ENCODE measurements around the gene RNASE8.
"Not testable (repeated sequence)": the region's sequence is repeated elsewhere in the genome, so short reads cannot be mapped to it uniquely, and the experiment has no call there.

Gene RNASE8

GRCh38 chr14:21033133-21033698 lies 24.4 kb upstream of the RNASE8 start:
- no peak for TF ChIP-seq POLR2A (IDR thresholded peaks at IDR 0.05; ENCODE audit: low read depth, low read length)
- no peak for TF ChIP-seq TAF1 (IDR thresholded peaks at IDR 0.05; ENCODE audit: borderline replicate concordance, low read depth, low read length)
- no peak for TF ChIP-seq POLR2AphosphoS5 (IDR thresholded peaks at IDR 0.05; ENCODE audit: low read depth, low read length)
- no peak for DNase-seq (ENCODE audit: insufficient read length)
- FAIRE-seq: no peak

GRCh38 chr14:21034707-21035106 lies 22.9 kb upstream of the RNASE8 start, which contains the start of gene RNASE13:
TSS of gene RNASE13 (minus strand) at chr14:21034807. CDS start at chr14:21034288, 519 bp downstream.
- TF ChIP-seq TAF1 (IDR thresholded peaks at IDR 0.05; ENCODE audit: borderline replicate concordance, low read depth, low read length): no peak
- no peak for TF ChIP-seq POLR2AphosphoS5 (IDR thresholded peaks at IDR 0.05; ENCODE audit: low read depth, low read length)
- no peak for TF ChIP-seq POLR2A (IDR thresholded peaks at IDR 0.05; ENCODE audit: low read depth, low read length)
- DNase-seq (ENCODE audit: insufficient read length): no peak
- no peak for FAIRE-seq

- DNase-seq (ENCODE audit: insufficient read length) (no peak), FAIRE-seq (no peak)
- TF ChIP-seq TAF1 (IDR thresholded peaks at IDR 0.05; ENCODE audit: borderline replicate concordance, low read depth, low read length) (no peak), POLR2AphosphoS5 (IDR thresholded peaks at IDR 0.05; ENCODE audit: low read depth, low read length) (no peak), POLR2A (IDR thresholded peaks at IDR 0.05; ENCODE audit: low read depth, low read length) (no peak)
Observed at GRCh38 chr14:21036751-21037150, 20.9 kb upstream of the RNASE8 start.

GRCh38 chr14:21037156-21037555 lies 20.5 kb upstream of the RNASE8 start:
- FAIRE-seq: no peak
- TF ChIP-seq POLR2AphosphoS5 (IDR thresholded peaks at IDR 0.05; ENCODE audit: low read depth, low read length) (no peak), TAF1 (IDR thresholded peaks at IDR 0.05; ENCODE audit: borderline replicate concordance, low read depth, low read length) (no peak), POLR2A (IDR thresholded peaks at IDR 0.05; ENCODE audit: low read depth, low read length) (no peak)
- no peak for DNase-seq (ENCODE audit: insufficient read length)

GRCh38 chr14:21038441-21039422 lies 18.9 kb upstream of the RNASE8 start:
- TF ChIP-seq POLR2A (IDR thresholded peaks at IDR 0.05; ENCODE audit: low read depth, low read length): no peak
- no peak for TF ChIP-seq POLR2AphosphoS5 (IDR thresholded peaks at IDR 0.05; ENCODE audit: low read depth, low read length)
- TF ChIP-seq TAF1 (IDR thresholded peaks at IDR 0.05; ENCODE audit: borderline replicate concordance, low read depth, low read length): no peak
- no peak for FAIRE-seq
- DNase-seq (ENCODE audit: insufficient read length): no peak

GRCh38 chr14:21039585-21040369 lies 17.8 kb upstream of the RNASE8 start:
- DNase-seq (ENCODE audit: insufficient read length): no peak

GRCh38 chr14:21040370-21040925 lies 17.2 kb upstream of the RNASE8 start:
- DNase-seq (ENCODE audit: insufficient read length) (no peak), FAIRE-seq (no peak)
- TF ChIP-seq POLR2A (IDR thresholded peaks at IDR 0.05; ENCODE audit: low read depth, low read length): no peak
- no peak for TF ChIP-seq TAF1 (IDR thresholded peaks at IDR 0.05; ENCODE audit: borderline replicate concordance, low read depth, low read length)
- TF ChIP-seq POLR2AphosphoS5 (IDR thresholded peaks at IDR 0.05; ENCODE audit: low read depth, low read length): no peak

More at GRCh38 chr14:21039585-21040369, 17.8 kb upstream of the RNASE8 start:
- peak; percentile 60 for FAIRE-seq
- no peak for TF ChIP-seq POLR2A (IDR thresholded peaks at IDR 0.05; ENCODE audit: low read depth, low read length)
- TF ChIP-seq TAF1 (IDR thresholded peaks at IDR 0.05; ENCODE audit: borderline replicate concordance, low read depth, low read length): no peak
- TF ChIP-seq POLR2AphosphoS5 (IDR thresholded peaks at IDR 0.05; ENCODE audit: low read depth, low read length): no peak

GRCh38 chr14:21040941-21041340 lies 16.7 kb upstream of the RNASE8 start:
- not testable (repeated sequence) for FAIRE-seq; DNase-seq (ENCODE audit: insufficient read length)

GRCh38 chr14:21041676-21042433 lies 15.8 kb upstream of the RNASE8 start, which contains the start of gene RNASE7:
TSS of gene RNASE7 (plus strand) at chr14:21042362. CDS start at chr14:21042993, 631 bp downstream.
- TF ChIP-seq POLR2A (IDR thresholded peaks at IDR 0.05; ENCODE audit: low read depth, low read length): no peak
- no peak for TF ChIP-seq POLR2AphosphoS5 (IDR thresholded peaks at IDR 0.05; ENCODE audit: low read depth, low read length)
- TF ChIP-seq TAF1 (IDR thresholded peaks at IDR 0.05; ENCODE audit: borderline replicate concordance, low read depth, low read length): no peak
- FAIRE-seq (no peak), DNase-seq (ENCODE audit: insufficient read length) (no peak)

- TF ChIP-seq POLR2AphosphoS5 (IDR thresholded peaks at IDR 0.05; ENCODE audit: low read depth, low read length) (no peak), POLR2A (IDR thresholded peaks at IDR 0.05; ENCODE audit: low read depth, low read length) (no peak), TAF1 (IDR thresholded peaks at IDR 0.05; ENCODE audit: borderline replicate concordance, low read depth, low read length) (no peak)
- FAIRE-seq (no peak), DNase-seq (ENCODE audit: insufficient read length) (no peak)
Observed at GRCh38 chr14:21042918-21043317, 14.7 kb upstream of the RNASE8 start.
